Measurements from ENCODE around the gene FHOD3.

Gene FHOD3

GRCh38 chr18:36296650-36297416 lies 680 bp upstream of the FHOD3 start:
- DNase-seq = peak; percentile 18

GRCh38 chr18:36298126-36298741 lies 721 bp downstream of the FHOD3 start:
- DNase-seq = no peak

- no peak for DNase-seq
Observed at GRCh38 chr18:36299015-36299414, 1.5 kb downstream of the FHOD3 start.

- DNase-seq = no peak
Observed at GRCh38 chr18:36300211-36300610, 2.7 kb downstream of the FHOD3 start.

- no peak for DNase-seq
Observed at GRCh38 chr18:36301884-36302283, 4.4 kb downstream of the FHOD3 start.

- no peak for DNase-seq
Observed at GRCh38 chr18:36302676-36303075, 5.2 kb downstream of the FHOD3 start.

GRCh38 chr18:36303211-36303844 lies 5.8 kb downstream of the FHOD3 start:
- no peak for DNase-seq

GRCh38 chr18:36304723-36305122 lies 7.2 kb downstream of the FHOD3 start:
- no peak for DNase-seq

GRCh38 chr18:36305375-36305774 lies 7.9 kb downstream of the FHOD3 start:
- DNase-seq = no peak

GRCh38 chr18:36307513-36307912 lies 10.0 kb downstream of the FHOD3 start:
- no peak for DNase-seq

GRCh38 chr18:36308711-36309435 lies 11.4 kb downstream of the FHOD3 start:
- DNase-seq = no peak

GRCh38 chr18:36309436-36310391 lies 12.2 kb downstream of the FHOD3 start:
- DNase-seq = no peak

GRCh38 chr18:36311026-36311570 lies 13.6 kb downstream of the FHOD3 start:
- DNase-seq = no peak

GRCh38 chr18:36312806-36313395 lies 15.4 kb downstream of the FHOD3 start:
- no peak for DNase-seq

- no peak for DNase-seq
Observed at GRCh38 chr18:36314098-36314497, 16.6 kb downstream of the FHOD3 start.

GRCh38 chr18:36314754-36315153 lies 17.2 kb downstream of the FHOD3 start:
- no peak for DNase-seq

GRCh38 chr18:36315736-36316135 lies 18.2 kb downstream of the FHOD3 start:
- DNase-seq = no peak

GRCh38 chr18:36316246-36316645 lies 18.7 kb downstream of the FHOD3 start:
- no peak for DNase-seq

GRCh38 chr18:36321658-36322407 lies 24.3 kb downstream of the FHOD3 start:
- DNase-seq = no peak

- DNase-seq = no peak
Observed at GRCh38 chr18:36322408-36322728, 24.9 kb downstream of the FHOD3 start.

GRCh38 chr18:36322734-36323133 lies 25.2 kb downstream of the FHOD3 start:
- DNase-seq = no peak

Data from NCI-H774 (cell line).